GM10266 (cell line): Measurements from ENCODE around the gene MYOM1.

ENCODE experiments used
- DNase-seq: peaks from one replicate; pipeline ENCODE4 v3.0.0; 2012; ENCODE audit errors: extremely low spot score
- TF ChIP-seq, protein P1 (sequence below): IDR thresholded peaks from 2 replicates; pipeline ENCODE4 v1.5.1; 2012; ENCODE audit warnings: mild to moderate bottlenecking, low read depth; ENCODE audit not compliant: control insufficient read depth, insufficient read depth; ENCODE audit errors: missing control alignments

Gene MYOM1

GRCh38 chr18:3248062-3248657, 28.4 kb upstream of the MYOM1 start:
- DNase-seq = no peak
- TF ChIP-seq, protein P1, sequence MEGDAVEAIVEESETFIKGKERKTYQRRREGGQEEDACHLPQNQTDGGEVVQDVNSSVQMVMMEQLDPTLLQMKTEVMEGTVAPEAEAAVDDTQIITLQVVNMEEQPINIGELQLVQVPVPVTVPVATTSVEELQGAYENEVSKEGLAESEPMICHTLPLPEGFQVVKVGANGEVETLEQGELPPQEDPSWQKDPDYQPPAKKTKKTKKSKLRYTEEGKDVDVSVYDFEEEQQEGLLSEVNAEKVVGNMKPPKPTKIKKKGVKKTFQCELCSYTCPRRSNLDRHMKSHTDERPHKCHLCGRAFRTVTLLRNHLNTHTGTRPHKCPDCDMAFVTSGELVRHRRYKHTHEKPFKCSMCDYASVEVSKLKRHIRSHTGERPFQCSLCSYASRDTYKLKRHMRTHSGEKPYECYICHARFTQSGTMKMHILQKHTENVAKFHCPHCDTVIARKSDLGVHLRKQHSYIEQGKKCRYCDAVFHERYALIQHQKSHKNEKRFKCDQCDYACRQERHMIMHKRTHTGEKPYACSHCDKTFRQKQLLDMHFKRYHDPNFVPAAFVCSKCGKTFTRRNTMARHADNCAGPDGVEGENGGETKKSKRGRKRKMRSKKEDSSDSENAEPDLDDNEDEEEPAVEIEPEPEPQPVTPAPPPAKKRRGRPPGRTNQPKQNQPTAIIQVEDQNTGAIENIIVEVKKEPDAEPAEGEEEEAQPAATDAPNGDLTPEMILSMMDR = no peak

GRCh38 chr18:3247240-3248061, 27.7 kb upstream of the MYOM1 start, which contains the start of gene MYL12A:
Gene MYL12A (plus strand): TSS chr18:3247801. CDS start chr18:3253248, 5,447 bp downstream.
- TF ChIP-seq, protein P1 = no peak
- peak; percentile 91 for DNase-seq

DNA sequence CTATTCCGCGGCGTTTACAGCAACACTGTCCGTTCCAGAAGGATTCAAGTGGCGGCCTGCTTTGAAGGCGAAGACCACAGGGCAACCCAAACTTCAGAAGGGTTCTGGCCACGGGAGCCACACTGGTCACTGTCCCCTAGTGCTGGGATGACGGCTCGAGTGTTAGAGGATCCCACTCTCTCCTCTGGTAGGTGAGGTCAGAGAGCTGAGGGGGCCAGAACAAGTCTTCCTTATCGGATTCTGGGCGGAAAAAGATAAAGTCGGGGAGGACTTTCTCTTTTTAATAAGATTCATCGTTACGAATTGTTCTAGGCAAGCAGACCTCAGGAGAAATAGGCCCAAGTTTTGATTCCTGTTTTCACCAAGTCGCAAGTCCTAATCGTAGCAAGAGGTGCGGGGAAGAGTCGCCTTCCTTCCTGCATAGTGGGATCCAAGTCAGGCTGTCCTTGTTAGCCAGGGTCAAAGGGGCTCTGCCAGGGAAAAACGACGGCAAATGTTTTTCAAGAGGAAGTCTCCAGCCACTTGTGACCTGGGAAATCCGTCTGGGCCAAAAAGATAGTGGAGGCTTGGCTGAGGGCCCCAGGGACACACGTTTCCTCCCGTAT, 27.0 kb upstream of the MYOM1 start:
- no peak for DNase-seq
- TF ChIP-seq, protein P1 = no peak

GRCh38 chr18:3245853-3246634, 26.3 kb upstream of the MYOM1 start:
- TF ChIP-seq, protein P1 = peak; percentile 97
- peak; percentile 80 for DNase-seq

- DNase-seq = no peak
- TF ChIP-seq, protein P1 = no peak
Observed at GRCh38 chr18:3245185-3245564, 25.4 kb upstream of the MYOM1 start.

- TF ChIP-seq, protein P1 = no peak
- DNase-seq = no peak
Observed at GRCh38 chr18:3238742-3239141, 19.0 kb upstream of the MYOM1 start.
